ENCODE data around the gene KRTAP12-1. TPM values are rescaled to one million over a fixed set of nuclear protein-coding genes. Genes with fewer than 3 reads are reported as not detected.

KRTAP12-1 gene
- total RNA-seq, 4 donors from 2014 or later: not detected

- no peaks in the 10 kb centered on the region for H3K9me3 ChIP-seq
- no peaks in the 10 kb centered on the region for H3K36me3 ChIP-seq
- no peaks in the 10 kb centered on the region for H3K4me1 ChIP-seq
- no peak overlapping the region for H3K27ac ChIP-seq
- TF ChIP-seq POLR2A (IDR thresholded peaks at IDR 0.05) (no peak), CTCF (IDR thresholded peaks at IDR 0.05) (no peak)
- DNase-seq: no peak
- no peak overlapping the region for H3K4me3 ChIP-seq
- H3K27me3 ChIP-seq: no peaks in the 10 kb centered on the region
These were observed 2.5 kb upstream of the KRTAP12-1 start for GRCh38 chr21:44684483-44684882.

GRCh38 chr21:44684077-44684476, 2.1 kb upstream of the KRTAP12-1 start:
- Histone ChIP-seq H3K4me1 (no peaks in the 10 kb centered on the region), H3K27ac (no peak overlapping the region), H3K36me3 (no peaks in the 10 kb centered on the region), H3K27me3 (no peaks in the 10 kb centered on the region), H3K4me3 (no peak overlapping the region), H3K9me3 (no peaks in the 10 kb centered on the region)
- DNase-seq: no peak
- TF ChIP-seq CTCF (IDR thresholded peaks at IDR 0.05) (no peak), POLR2A (IDR thresholded peaks at IDR 0.05) (no peak)

- no peak for DNase-seq
- H3K27me3 ChIP-seq: no peaks in the 10 kb centered on the region
- no peaks in the 10 kb centered on the region for H3K36me3 ChIP-seq
- H3K4me1 ChIP-seq: no peaks in the 10 kb centered on the region
- no peaks in the 10 kb centered on the region for H3K9me3 ChIP-seq
- no peak overlapping the region for H3K4me3 ChIP-seq
- H3K27ac ChIP-seq: no peak overlapping the region
- TF ChIP-seq CTCF (IDR thresholded peaks at IDR 0.05) (no peak), POLR2A (IDR thresholded peaks at IDR 0.05) (no peak)
These were observed 703 bp upstream of the KRTAP12-1 start for GRCh38 chr21:44682580-44683151.

- no peak overlapping the region for H3K27ac ChIP-seq
- DNase-seq: no peak
- no peak for TF ChIP-seq CTCF (IDR thresholded peaks at IDR 0.05)
- TF ChIP-seq POLR2A (IDR thresholded peaks at IDR 0.05): no peak
- H3K36me3 ChIP-seq: no peaks in the 10 kb centered on the region
- no peaks in the 10 kb centered on the region for H3K4me1 ChIP-seq
- H3K4me3 ChIP-seq: no peak overlapping the region
- no peaks in the 10 kb centered on the region for H3K27me3 ChIP-seq
- no peaks in the 10 kb centered on the region for H3K9me3 ChIP-seq
These were observed 811 bp downstream of the KRTAP12-1 start for GRCh38 chr21:44681152-44681551.

- H3K4me1 ChIP-seq: no peaks in the 10 kb centered on the region
- no peaks in the 10 kb centered on the region for H3K9me3 ChIP-seq
- H3K36me3 ChIP-seq: no peaks in the 10 kb centered on the region
- no peaks in the 10 kb centered on the region for H3K27me3 ChIP-seq
- H3K4me3 ChIP-seq: no peak overlapping the region
- TF ChIP-seq POLR2A (IDR thresholded peaks at IDR 0.05) (no peak), CTCF (IDR thresholded peaks at IDR 0.05) (no peak)
- DNase-seq: no peak
- no peak overlapping the region for H3K27ac ChIP-seq
These were observed 4.1 kb downstream of the KRTAP12-1 start for GRCh38 chr21:44677881-44678280.

GRCh38 chr21:44671911-44672310, 10.1 kb downstream of the KRTAP12-1 start:
- TF ChIP-seq CTCF (IDR thresholded peaks at IDR 0.05): no peak
- TF ChIP-seq POLR2A (IDR thresholded peaks at IDR 0.05): no peak
- H3K27me3 ChIP-seq: no peaks in the 10 kb centered on the region
- H3K36me3 ChIP-seq: no peaks in the 10 kb centered on the region
- DNase-seq: no peak
- H3K27ac ChIP-seq: no peak overlapping the region
- no peaks in the 10 kb centered on the region for H3K4me1 ChIP-seq
- H3K9me3 ChIP-seq: peaks cover 0 to 15% (median 5%) of the 10 kb centered on the region in 4 donors
- H3K4me3 ChIP-seq: no peak overlapping the region

Measured in Peyer's patch (tissue), 4 donors.